Type B pancreatic cell (in vitro differentiated cells): ENCODE data around the gene ASCL5. TPM values are rescaled to one million over a fixed set of nuclear protein-coding genes. Genes with fewer than 3 reads are reported as not detected.

Source experiments
- DNase-seq: peaks from one replicate; pipeline ENCODE4 v3.0.0; 2021; ENCODE audit warnings: mixed read lengths; ENCODE audit not compliant: unreplicated experiment; ENCODE audit errors: extremely low spot score
- H3K27ac Mint-ChIP-seq: 2 replicates; pipeline ENCODE4 v1.8.0; 2021; ENCODE audit warnings: mild to moderate bottlenecking, mixed read lengths
- H3K27me3 Mint-ChIP-seq: 2 replicates; pipeline ENCODE4 v1.8.0; 2021; ENCODE audit warnings: mixed read lengths
- H3K36me3 Mint-ChIP-seq: 2 replicates; pipeline ENCODE4 v1.8.0; 2021; ENCODE audit warnings: mixed read lengths
- H3K4me1 Mint-ChIP-seq: one replicate; pipeline ENCODE4 v1.8.0; 2021; ENCODE audit warnings: mixed read lengths; ENCODE audit not compliant: unreplicated experiment
- H3K4me3 Mint-ChIP-seq: 2 replicates; pipeline ENCODE4 v1.8.0; 2021; ENCODE audit warnings: mild to moderate bottlenecking, mixed read lengths
- H3K9me3 Mint-ChIP-seq: 2 replicates; pipeline ENCODE4 v1.8.0; 2021; ENCODE audit warnings: mixed read lengths
- CTCF ChIP-seq: fragments of 200-600 bp; sonication (generic); conservative IDR thresholded peaks from 2 replicates; pipeline ENCODE4 v1.5.0; 2021; ENCODE audit warnings: antibody characterized with exemption, mild to moderate bottlenecking
- total RNA-seq: library from RNA; stranded (reverse); gene quantifications from 2 replicates; pipeline ENCODE4 v1.2.1, GENCODE V29; 2021; ENCODE audit warnings: low replicate concordance

ASCL5 gene
- total RNA-seq, 1 donor from 2014 or later, result not detected

DNA sequence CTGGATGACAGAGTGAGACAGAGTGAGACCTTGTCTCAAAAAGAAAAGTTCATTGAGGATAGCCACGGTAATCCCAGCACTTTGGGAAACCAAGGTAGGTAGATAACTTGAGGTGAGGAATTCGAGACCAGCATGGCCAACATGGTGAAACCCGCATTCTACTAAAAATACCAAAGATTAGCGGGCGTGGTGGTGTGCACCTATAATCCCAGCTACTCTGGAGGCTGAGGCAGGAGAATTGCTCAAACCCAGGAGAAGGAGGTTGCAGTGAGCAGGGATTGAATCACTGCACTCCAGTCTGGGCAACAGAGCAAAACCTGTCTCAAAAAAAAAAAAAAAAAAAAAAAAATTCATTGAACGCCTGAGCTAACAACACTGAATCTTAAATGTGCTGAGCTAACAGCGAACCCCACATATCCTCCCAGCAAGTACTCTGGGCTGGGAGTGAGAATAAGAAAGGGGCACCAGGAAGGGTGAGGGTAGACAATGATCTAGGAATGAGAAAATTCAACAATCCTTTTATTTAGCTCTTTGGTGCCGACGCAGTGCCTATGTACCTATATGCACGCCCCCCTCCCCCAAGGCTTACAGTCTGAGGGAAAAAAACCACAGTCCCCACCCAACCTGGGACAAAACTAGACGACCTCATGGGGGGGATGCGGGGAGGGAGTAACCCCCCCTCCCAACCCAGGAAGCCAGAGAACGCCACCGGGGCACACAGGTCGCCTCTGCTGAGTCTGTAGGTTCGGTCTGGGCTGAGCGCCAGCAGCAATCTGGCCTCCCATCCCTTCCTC is 13.3 kb downstream of the ASCL5 start:
- Mint-ChIP-seq H3K9me3 (no peaks in the 10 kb centered on the region), H3K4me3 (peak overlapping the region; percentile 91), H3K36me3 (no peaks in the 10 kb centered on the region), H3K27ac (no peak overlapping the region), H3K4me1 (peaks cover 2% of the 10 kb centered on the region), H3K27me3 (peaks cover 39% of the 10 kb centered on the region)
- no peak for TF ChIP-seq CTCF
- DNase-seq, result no peak

GRCh38 chr1:201112926-201113325 is 14.1 kb downstream of the ASCL5 start:
- no peak overlapping the region for H3K27ac Mint-ChIP-seq
- peak overlapping the region; percentile 55 for H3K4me3 Mint-ChIP-seq
- peaks cover 6% of the 10 kb centered on the region for H3K4me1 Mint-ChIP-seq
- no peaks in the 10 kb centered on the region for H3K9me3 Mint-ChIP-seq
- H3K27me3 Mint-ChIP-seq, result peaks cover 37% of the 10 kb centered on the region
- no peaks in the 10 kb centered on the region for H3K36me3 Mint-ChIP-seq
- TF ChIP-seq CTCF, result no peak
- DNase-seq, result no peak

GRCh38 chr1:201112173-201112731 is 14.7 kb downstream of the ASCL5 start, which contains the start of gene CACNA1S:
CACNA1S (minus strand) TSS chr1:201112426; CDS start chr1:201112339, 87 bp downstream.
- peaks cover 32% of the 10 kb centered on the region for H3K27me3 Mint-ChIP-seq
- H3K4me3 Mint-ChIP-seq, result peak within 1 kb of the TSS; percentile 55
- H3K36me3 Mint-ChIP-seq, result no peaks in the 10 kb centered on the region
- TF ChIP-seq CTCF, result no peak
- DNase-seq, result no peak
- no peaks in the 10 kb centered on the region for H3K9me3 Mint-ChIP-seq
- peaks cover 6% of the 10 kb centered on the region for H3K4me1 Mint-ChIP-seq
- H3K27ac Mint-ChIP-seq, result peak within 1 kb of the TSS; percentile 52

GRCh38 chr1:201111672-201112071 is 15.3 kb downstream of the ASCL5 start:
- no peak for DNase-seq
- H3K9me3 Mint-ChIP-seq, result no peaks in the 10 kb centered on the region
- peaks cover 28% of the 10 kb centered on the region for H3K27me3 Mint-ChIP-seq
- peaks cover 6% of the 10 kb centered on the region for H3K4me1 Mint-ChIP-seq
- no peaks in the 10 kb centered on the region for H3K36me3 Mint-ChIP-seq
- peak overlapping the region; percentile 52 for H3K27ac Mint-ChIP-seq
- TF ChIP-seq CTCF, result no peak
- H3K4me3 Mint-ChIP-seq, result no peak overlapping the region

DNA sequence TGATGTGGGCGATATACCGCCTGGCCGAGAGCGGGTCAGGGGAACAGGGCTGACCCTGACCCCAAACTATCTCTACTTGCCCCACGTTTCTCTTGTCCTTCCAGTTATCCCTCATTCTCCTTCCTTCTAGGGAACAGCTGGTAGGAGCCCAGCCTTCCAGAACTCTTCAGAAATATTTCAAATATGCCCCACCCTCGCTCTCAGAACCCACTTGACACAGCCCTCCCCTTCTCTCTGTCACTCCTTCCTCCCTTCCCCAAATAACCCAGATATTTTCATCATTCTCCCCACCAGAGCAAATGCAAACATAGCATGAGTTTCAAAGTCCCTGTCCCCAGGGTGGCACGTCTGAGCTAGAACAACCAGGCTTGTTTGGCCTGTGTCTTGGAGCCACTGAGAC is 15.8 kb downstream of the ASCL5 start:
- Mint-ChIP-seq H3K27me3 (peaks cover 23% of the 10 kb centered on the region), H3K9me3 (no peaks in the 10 kb centered on the region), H3K36me3 (no peaks in the 10 kb centered on the region), H3K4me1 (peaks cover 6% of the 10 kb centered on the region), H3K27ac (peak overlapping the region; percentile 52), H3K4me3 (no peak overlapping the region)
- TF ChIP-seq CTCF, result no peak
- DNase-seq, result no peak
